Lung (tissue), 12 donors: Measurements from ENCODE around the gene DMBX1. TPM values are rescaled to one million over a fixed set of nuclear protein-coding genes. Genes with fewer than 3 reads are reported as not detected.

Source experiments
- ATAC-seq: fragments of 200-7000 bp; cut with Tn5 transposase; one replicate; pipeline ENCODE4 v1.9.1; 2020; ENCODE audit warnings: moderate number of reproducible peaks; ENCODE audit not compliant: insufficient read depth, low FRiP score
- DNase-seq, 3 donors: peaks; one replicate each; pipeline ENCODE4 v3.0.0-alpha.2; 2013 to 2017
- H3K27ac ChIP-seq, 2 donors: one replicate each; pipeline ENCODE4 v1.5.1; 2013; ENCODE audit warnings: mild to moderate bottlenecking in 2 of 2, moderate library complexity in 2 of 2, control low read depth in 1 of 2, inconsistent platforms in 1 of 2, low read depth in 1 of 2, low read length in 1 of 2
- H3K27me3 ChIP-seq, 3 donors: one replicate each; pipeline ENCODE4 v1.5.1; 2013; ENCODE audit warnings: low read length in 2 of 3; ENCODE audit not compliant: control insufficient read depth in 3 of 3, insufficient read depth in 3 of 3
- H3K36me3 ChIP-seq, 4 donors: one replicate each; pipeline ENCODE4 v1.5.1; 2013; ENCODE audit warnings: low read length in 4 of 4, mild to moderate bottlenecking in 1 of 4, moderate library complexity in 1 of 4; ENCODE audit not compliant: control insufficient read depth in 4 of 4, insufficient read depth in 4 of 4
- H3K4me1 ChIP-seq, 5 donors: one replicate each; pipeline ENCODE4 v1.5.1; 2013; ENCODE audit warnings: low read length in 5 of 5, mild to moderate bottlenecking in 2 of 5, moderate library complexity in 1 of 5; ENCODE audit not compliant: control insufficient read depth in 5 of 5, insufficient read depth in 5 of 5
- H3K4me3 ChIP-seq: one replicate; pipeline ENCODE4 v1.5.1; 2013; ENCODE audit warnings: mild to moderate bottlenecking, control low read depth, moderate library complexity
- H3K9ac ChIP-seq, 2 donors: one replicate each; pipeline ENCODE4 v1.5.1; 2013; ENCODE audit warnings: low read length in 2 of 2, control low read depth in 1 of 2; ENCODE audit not compliant: insufficient read depth in 1 of 2
- H3K9me3 ChIP-seq, 4 donors: one replicate each; pipeline ENCODE4 v1.5.1; 2013; ENCODE audit warnings: low read length in 3 of 4, mild to moderate bottlenecking in 1 of 4, moderate library complexity in 1 of 4; ENCODE audit not compliant: control insufficient read depth in 4 of 4, insufficient read depth in 3 of 4
- WGBS, 2 donors: extraction: QIAGEN DNeasy Blood & Tissue Kit; methylation state at CpG; one replicate each; pipeline ENCODE4 v1.1.7; 2013; 5-methylcytosine and 5-hydroxymethylcytosine counted together
- polyA plus RNA-seq, 2 donors: library from polyadenylated mRNA; stranded (reverse); fragments of 200-250 nt; gene quantifications; one replicate each; pipeline ENCODE4 v1.2.1, GENCODE V29; 2013
- total RNA-seq, 2 donors: library from RNA; depleted of rRNA in 1 of 2; stranded (reverse); fragments of >200 nt in 1 of 2; gene quantifications; one replicate each; pipeline ENCODE4 v1.2.1, GENCODE V29; 2014 to 2021
- TF ChIP-seq, protein P1 (sequence below): IDR thresholded peaks from 2 replicates; pipeline ENCODE4 v1.5.1; 2012; ENCODE audit warnings: mild to moderate bottlenecking; ENCODE audit errors: control extremely low read depth, extremely low read depth
- donor health status: control.
- donor health status: control.
- donor health status: Bipolar disorder and iron deficiency.
- donor health status: healthy.
- donor health status: DM: yes; HTN: yes; CAD: no.

DMBX1 gene
- total and polyA plus RNA-seq, 4 donors: 0.01 to 0.09 TPM; not detected in 2

- TF ChIP-seq, protein P1, sequence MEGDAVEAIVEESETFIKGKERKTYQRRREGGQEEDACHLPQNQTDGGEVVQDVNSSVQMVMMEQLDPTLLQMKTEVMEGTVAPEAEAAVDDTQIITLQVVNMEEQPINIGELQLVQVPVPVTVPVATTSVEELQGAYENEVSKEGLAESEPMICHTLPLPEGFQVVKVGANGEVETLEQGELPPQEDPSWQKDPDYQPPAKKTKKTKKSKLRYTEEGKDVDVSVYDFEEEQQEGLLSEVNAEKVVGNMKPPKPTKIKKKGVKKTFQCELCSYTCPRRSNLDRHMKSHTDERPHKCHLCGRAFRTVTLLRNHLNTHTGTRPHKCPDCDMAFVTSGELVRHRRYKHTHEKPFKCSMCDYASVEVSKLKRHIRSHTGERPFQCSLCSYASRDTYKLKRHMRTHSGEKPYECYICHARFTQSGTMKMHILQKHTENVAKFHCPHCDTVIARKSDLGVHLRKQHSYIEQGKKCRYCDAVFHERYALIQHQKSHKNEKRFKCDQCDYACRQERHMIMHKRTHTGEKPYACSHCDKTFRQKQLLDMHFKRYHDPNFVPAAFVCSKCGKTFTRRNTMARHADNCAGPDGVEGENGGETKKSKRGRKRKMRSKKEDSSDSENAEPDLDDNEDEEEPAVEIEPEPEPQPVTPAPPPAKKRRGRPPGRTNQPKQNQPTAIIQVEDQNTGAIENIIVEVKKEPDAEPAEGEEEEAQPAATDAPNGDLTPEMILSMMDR: no peak
- peaks cover 0 to 31% (median 29%) of the 10 kb centered on the region in 3 donors for H3K27me3 ChIP-seq
- H3K9me3 ChIP-seq: no peaks in the 10 kb centered on the region
- no peak overlapping the region for H3K9ac ChIP-seq
- 73 to 75% methylated on average over 3 of the region's 3 CpGs for WGBS, 2 donors
- H3K4me1 ChIP-seq: peaks cover 0 to 4% (median 0%) of the 10 kb centered on the region in 5 donors
- no peak overlapping the region for H3K4me3 ChIP-seq
- H3K36me3 ChIP-seq: no peaks in the 10 kb centered on the region
- DNase-seq: no peak
- H3K27ac ChIP-seq: no peak overlapping the region
- ATAC-seq: no peak
These were observed 42.5 kb downstream of the DMBX1 start for GRCh38 chr1:46532095-46532494.

DNA sequence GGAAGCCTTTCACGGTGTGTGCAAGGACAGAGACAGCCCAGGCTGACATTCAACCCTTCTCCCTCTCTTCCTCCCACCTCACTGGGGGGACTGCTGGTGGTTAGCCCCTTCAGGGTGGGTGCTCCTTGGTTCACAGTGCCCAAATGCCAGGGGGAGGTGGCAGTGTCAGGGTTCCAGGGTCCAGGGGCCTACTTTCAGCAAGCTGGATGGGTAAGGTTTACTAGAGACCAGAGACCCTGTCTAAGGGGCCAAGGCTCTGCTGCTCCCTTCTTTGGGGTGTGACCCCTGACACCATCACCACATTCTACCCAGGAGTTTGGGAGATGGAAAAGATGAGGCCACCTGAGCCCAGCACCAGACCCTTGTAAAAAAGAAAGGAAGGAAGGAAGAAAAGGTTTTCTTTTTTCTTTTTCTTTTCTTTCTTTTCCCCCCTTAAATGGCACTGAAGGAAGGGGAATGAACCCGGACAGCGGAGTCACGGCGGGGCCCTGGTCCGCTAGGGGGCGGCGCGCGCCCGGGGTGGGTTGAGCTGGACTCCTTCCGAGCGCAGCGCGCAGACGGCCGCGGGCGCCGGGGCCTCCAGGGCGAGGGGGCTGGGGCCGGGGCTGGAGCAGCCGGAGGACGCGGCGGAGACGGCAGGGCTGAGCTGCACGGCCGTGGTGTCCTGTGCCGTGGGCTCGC, 43.0 kb downstream of the DMBX1 start:
- peak; percentile 78 for ATAC-seq
- H3K27me3 ChIP-seq: peaks cover 0 to 31% (median 24%) of the 10 kb centered on the region in 3 donors
- peak; percentile 67 to 77 (median 75) for DNase-seq
- no peaks in the 10 kb centered on the region for H3K36me3 ChIP-seq
- H3K4me3 ChIP-seq: peak overlapping the region; percentile 10
- H3K27ac ChIP-seq: no peak overlapping the region
- no peaks in the 10 kb centered on the region for H3K9me3 ChIP-seq
- TF ChIP-seq, protein P1: peak; percentile 41
- H3K9ac ChIP-seq: no peak overlapping the region
- 1% methylated on average over 18 to 31 of the region's 31 CpGs for WGBS, 2 donors
- H3K4me1 ChIP-seq: peaks cover 0 to 4% (median 0%) of the 10 kb centered on the region in 5 donors

DNA sequence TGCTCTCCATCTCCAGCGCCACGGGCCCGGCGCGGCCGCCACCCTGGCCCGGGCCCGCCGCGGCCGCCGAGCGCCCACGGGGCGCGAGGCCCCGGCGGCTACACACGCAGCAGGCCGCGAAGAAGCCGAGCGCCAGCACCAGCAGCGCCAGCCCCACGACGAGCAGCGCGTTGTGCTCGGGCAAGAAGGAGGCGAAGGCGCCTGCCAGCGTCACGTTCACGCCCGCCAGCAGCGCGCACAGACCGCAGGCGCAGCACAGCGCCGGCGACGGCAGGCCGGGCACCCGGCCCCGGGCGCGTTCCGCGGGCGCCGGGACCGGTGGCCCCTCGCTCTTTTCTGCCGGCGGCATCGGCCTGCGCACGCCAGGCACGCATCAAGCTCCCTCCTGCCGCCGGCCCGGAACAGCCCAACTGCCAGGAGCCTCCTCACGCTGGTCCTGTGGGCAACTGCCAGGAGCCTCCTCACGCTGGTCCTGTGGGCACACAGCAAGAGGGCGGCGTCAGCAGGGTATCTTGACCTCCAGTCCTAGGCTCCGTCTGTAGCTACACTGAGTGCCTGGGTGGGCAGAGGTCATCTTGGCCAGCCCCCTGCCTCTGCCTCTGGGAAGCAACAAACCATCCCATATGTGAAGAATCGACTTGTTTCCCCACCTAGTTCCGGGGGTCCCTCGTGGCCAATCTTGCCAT, 43.7 kb downstream of the DMBX1 start:
- 5 to 7% methylated on average over 51 to 71 of the region's 71 CpGs for WGBS, 2 donors
- H3K36me3 ChIP-seq: no peaks in the 10 kb centered on the region
- no peak overlapping the region for H3K27ac ChIP-seq
- DNase-seq (peak; percentile 29 to 68 (median 64)), ATAC-seq (peak; percentile 28)
- peaks cover 0 to 4% (median 0%) of the 10 kb centered on the region in 5 donors for H3K4me1 ChIP-seq
- H3K4me3 ChIP-seq: no peak overlapping the region
- TF ChIP-seq, protein P1: no peak
- no peak overlapping the region for H3K9ac ChIP-seq
- no peaks in the 10 kb centered on the region for H3K9me3 ChIP-seq
- H3K27me3 ChIP-seq: peaks cover 0 to 29% (median 21%) of the 10 kb centered on the region in 3 donors
